GM21737 (cell line): Measurements from ENCODE around the gene SMC3.
"Not testable (repeated sequence)": the region's sequence is repeated elsewhere in the genome, so short reads cannot be mapped to it uniquely, and the experiment has no call there.

ENCODE experiments used
- ATAC-seq: cut with Tn5 transposase; IDR thresholded peaks from one replicate; pipeline ENCODE4 v1.9.1; 2021; ENCODE audit warnings: mild to moderate bottlenecking, moderate library complexity; ENCODE audit not compliant: unreplicated experiment

SMC3 gene

DNA sequence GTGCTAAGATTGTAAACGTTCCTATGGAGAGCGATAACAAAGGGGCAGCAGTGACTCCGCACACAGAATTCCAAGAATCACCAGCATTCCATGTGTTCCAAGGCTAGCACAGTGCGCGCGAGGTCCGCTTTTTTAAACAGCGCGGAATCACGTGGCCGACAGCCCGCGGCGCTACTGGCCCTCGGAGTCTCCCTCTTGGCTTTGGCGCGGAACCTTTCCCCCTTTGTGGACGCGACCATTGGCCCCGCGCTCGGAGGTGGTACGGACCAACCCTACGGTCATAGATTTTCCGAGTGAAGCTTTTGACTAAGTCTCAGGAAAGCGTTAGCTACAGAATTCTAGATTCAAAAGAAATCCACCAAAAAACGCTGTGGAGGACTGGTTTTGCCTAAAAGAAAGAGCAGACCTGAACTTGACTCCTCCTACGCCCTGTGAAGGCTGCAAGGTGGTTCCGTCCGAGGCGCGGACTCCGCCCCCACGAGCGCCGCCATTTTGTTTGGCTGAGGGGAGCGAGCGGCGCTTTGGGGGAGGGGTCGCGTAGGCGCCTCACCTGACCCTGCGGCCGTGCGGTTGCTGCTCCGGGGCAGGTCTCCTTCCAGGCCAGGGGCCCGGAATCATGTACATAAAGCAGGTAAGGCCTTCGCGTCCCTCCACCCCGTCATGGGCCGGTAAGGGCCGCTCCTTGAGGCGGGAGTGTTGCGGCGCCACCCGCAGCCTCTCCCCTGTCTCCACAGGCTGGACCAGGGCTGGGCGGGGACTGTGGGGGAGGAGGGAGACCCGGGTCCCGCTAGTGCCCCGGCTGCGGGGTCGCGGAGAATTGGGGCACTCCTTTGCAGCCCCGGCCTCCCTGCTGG is at the start of gene SMC3:
TSS of gene SMC3 (plus strand) at position 495 of the 854 bp plus-strand sequence. CDS start at position 617, 122 bp downstream.
- peak; percentile 86 for ATAC-seq

DNA sequence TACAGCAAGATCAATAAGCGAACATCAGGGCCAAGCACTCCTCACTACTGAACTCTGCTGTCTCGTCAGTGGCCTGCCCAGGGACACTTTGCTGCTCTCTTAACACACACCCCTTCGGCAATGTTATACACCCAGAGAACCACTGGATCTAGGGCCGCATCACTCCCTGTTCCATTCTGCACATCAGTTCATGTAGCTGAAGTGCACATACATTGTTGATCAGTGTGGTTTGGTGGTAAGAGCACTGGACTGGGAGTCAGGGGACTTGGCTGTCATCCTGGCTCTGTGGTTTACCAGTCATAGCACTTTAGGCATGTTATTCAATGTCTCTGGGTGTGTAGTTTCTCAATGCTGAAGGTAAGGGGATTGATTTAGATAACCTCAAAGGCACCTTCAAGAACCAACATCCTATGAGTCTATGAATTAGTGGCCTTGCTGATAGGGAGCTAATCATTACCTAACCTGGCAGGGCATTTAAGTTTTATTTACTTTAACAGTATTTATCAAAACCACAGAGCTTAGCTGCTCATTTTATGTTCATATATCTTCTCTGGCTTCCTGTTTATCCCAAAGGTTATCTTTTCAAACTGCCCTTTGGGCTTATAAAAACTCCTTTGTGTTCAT is 45.0 kb upstream of the SMC3 start:
- no peak for ATAC-seq

- ATAC-seq = no peak
These were observed 43.8 kb upstream of the SMC3 start for GRCh38 chr10:110523736-110524135.

- ATAC-seq = no peak
These were observed 43.2 kb upstream of the SMC3 start for GRCh38 chr10:110524179-110524858.

DNA sequence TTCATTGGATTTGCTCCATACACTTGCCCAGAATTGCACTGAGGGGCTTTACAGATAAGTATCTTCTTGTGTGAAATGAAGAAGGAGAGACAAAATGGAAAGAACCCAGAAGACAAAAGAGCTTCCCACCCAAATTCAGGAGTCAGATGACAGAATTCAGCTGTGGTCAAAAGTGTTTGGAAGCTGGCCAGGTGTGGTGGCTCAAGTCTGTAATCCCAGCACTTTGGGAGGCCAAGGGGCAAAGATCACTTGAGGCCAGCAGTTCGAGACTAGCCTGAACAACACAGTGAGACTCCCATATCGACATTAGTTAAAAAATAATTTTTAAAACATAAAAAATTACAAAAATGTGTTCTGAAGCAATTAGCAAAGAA is 42.6 kb upstream of the SMC3 start:
- ATAC-seq = no peak

DNA sequence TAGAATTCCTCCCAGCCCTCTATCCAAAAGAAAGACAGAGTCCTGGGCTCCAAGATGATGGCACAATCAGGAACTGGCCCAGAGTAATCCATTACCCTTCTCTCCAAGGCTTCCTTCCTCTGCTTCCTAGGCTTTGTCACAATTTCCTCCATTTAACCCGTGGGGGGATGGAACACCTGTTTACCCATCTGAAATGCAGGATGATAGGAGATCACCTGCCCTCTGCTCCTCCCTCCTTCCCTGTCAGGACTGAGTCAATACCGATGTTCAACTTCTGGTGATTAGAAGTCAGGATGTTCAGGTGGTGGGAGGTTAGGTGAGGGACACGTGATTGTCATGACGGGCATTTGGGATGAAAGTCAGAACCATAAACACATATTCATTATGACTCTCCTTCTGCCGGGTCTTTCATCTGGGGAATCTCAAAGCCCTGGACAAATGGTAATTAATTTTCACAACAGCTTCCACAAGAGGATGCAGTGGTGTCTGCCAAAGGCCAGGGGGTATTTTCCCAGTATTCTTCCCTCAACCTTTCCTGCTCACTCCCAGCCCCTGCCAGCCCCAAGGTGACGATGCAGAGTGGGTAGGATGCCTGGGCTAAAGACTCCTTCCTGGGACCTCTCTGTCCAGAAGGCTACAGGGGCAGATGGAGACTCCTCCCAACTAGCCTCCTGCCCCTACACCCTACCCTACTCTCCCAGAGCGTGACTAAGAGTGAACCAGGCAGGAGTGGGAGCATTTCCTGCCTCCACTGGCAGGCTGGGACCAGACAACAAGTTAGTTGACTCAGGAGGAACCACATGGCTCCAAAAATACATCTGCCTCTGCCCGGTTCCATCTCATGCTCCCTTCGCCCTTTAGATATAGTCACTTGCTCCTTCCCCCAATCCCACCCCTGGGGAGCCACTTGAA is 41.9 kb upstream of the SMC3 start:
- ATAC-seq = no peak

GRCh38 chr10:110527731-110528171 is 39.7 kb upstream of the SMC3 start:
- no peak for ATAC-seq

- ATAC-seq = no peak
These were observed 39.1 kb upstream of the SMC3 start for GRCh38 chr10:110528224-110528996.

DNA sequence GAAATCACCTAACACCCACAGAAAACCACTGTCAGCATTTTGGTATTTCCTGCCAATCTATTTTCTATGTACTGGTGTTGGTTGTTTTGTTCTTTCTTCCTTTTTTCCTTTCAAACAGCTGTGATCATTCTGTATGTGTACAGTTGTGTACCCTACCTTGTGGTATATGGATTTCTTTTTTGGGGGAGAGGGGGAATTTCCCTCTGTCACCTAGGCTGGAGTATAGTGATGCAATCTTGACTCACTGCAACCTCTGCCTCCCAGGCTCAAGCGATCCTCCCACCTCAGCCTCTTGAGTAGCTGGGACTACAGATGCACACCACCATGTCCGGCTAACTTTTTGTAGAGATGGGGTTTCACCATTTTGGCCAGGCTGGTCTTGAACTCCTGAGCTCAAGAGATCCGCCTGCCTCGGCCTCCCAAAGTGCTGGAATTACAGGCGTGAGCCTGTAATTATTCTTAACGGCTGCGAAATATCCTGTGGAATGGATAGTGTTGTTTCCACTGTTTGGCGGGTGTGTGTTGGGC is 38.4 kb upstream of the SMC3 start:
- peak; percentile 63 for ATAC-seq

GRCh38 chr10:110529596-110530011 is 37.9 kb upstream of the SMC3 start:
- ATAC-seq = no peak

DNA sequence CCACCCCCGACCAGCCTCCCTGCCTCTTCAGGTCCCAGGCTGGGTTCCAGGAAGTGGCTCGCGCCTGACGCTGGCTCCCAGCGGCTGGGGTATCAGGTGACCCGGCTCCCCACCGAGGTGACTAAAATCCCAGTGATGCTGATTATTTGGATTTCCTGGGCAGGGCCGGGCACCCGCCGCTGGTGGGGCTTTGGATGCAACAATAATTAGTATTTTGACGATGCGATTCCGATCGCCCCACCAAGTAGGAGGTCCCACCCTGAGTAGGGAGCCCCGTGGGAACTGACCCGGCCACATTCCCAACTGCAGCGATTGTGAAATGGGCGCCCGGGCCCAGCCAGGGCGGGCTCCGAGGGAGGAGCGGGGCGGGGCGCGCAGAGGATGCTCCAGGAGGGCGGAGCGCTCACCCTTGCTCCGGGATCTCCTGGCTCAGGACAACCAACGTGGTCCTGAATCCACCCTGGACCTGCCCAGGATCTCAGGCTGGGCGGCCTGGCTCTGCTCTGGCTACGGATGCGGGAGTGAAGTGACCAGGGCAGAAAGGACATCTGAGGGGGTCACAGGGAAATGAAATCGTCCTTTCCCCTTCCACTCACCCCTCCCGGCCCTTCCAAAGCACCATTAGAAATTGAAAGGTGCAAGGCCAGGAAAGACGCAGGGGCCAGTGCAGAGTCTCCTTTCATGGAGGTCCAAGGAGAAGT is 37.2 kb upstream of the SMC3 start:
- no peak for ATAC-seq

- ATAC-seq = no peak
These were observed 35.8 kb upstream of the SMC3 start for GRCh38 chr10:110531687-110532086.

GRCh38 chr10:110532628-110533027 is 34.9 kb upstream of the SMC3 start:
- not testable (repeated sequence) for ATAC-seq

GRCh38 chr10:110533149-110533548 is 34.3 kb upstream of the SMC3 start:
- ATAC-seq = no peak

DNA sequence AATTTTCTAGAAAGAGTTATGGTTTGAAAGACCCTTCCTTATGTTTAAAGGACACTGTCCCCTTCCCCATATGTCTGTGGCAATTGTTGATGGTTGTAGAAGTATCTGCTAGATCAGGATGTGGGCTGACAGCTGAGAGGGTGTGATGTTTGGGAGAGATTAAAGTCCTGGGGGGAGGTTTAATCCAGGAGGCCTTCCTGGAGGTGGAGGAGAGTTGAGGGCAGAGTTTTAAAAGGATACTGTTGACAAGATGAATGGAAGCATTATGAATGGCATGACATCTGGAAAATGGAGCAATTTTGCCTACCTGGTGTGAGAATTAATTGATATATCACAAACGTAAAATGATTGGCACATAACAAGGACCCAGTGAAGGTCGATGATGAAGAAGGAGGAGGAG is 32.9 kb upstream of the SMC3 start:
- no peak for ATAC-seq

- ATAC-seq = peak; percentile 78
These were observed 31.3 kb upstream of the SMC3 start for GRCh38 chr10:110535958-110536891.

- no peak for ATAC-seq
These were observed 28.4 kb upstream of the SMC3 start for GRCh38 chr10:110539091-110539490.

DNA sequence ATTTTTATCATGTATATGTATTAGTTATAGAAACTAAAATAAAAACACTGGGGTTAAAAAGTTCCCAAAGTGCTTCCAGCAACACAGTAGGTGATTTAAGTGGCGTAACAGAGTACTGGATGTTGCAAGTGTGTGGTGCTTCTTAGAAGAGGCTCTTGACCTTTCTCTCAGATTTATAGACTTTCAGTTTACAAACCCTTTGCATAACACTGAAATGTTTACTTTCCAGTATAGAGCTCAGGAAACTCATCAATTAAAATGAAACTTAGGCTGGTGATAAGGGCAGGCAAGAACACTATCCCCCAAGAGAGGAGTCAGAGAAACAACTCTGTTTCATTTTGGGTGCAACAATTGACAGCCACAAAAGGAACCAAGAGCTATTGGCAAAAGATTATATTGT is 27.5 kb upstream of the SMC3 start:
- ATAC-seq = no peak
